K562 (cell line): ENCODE measurements around the gene DBP. TPM values are rescaled to one million over a fixed set of nuclear protein-coding genes. Genes with fewer than 3 reads are reported as not detected.

Experiments used
- ARHGAP35 ChIP-seq: fragments of 450-650 bp; IDR thresholded peaks from 2 replicates; pipeline ENCODE4 v1.6.1; 2018; ENCODE audit not compliant: partially characterized antibody
- CBX2 ChIP-seq: fragments of 200-600 bp; sonication (generic); IDR thresholded peaks from one replicate; pipeline ENCODE4 v1.6.1; 2012; ENCODE audit warnings: mild to moderate bottlenecking, low read length, inconsistent platforms; ENCODE audit not compliant: insufficient read depth, poor library complexity, severe bottlenecking
- CBX8 ChIP-seq: fragments of 200-600 bp; sonication (generic); IDR thresholded peaks from 2 replicates; pipeline ENCODE4 v1.6.1; 2012; ENCODE audit warnings: borderline replicate concordance, mixed run types, low read depth, mild to moderate bottlenecking, moderate library complexity, mixed read lengths, low read length, control low read depth, inconsistent platforms; ENCODE audit not compliant: poor library complexity, severe bottlenecking; ENCODE audit errors: extremely low read depth
- DDX20 ChIP-seq: fragments of 450-650 bp; IDR thresholded peaks from 2 replicates; pipeline ENCODE4 v1.6.1; 2016; ENCODE audit warnings: missing genetic modification characterization, low read depth, mild to moderate bottlenecking, missing compliant biosample characterization, moderate library complexity
- FOSL1 ChIP-seq: fragments of 200-800 bp; sonication (Bioruptor generic); conservative IDR thresholded peaks from 2 replicates; pipeline ENCODE4 v1.6.1; 2016; ENCODE audit warnings: missing genetic modification characterization, missing compliant biosample characterization
- FOXK1 ChIP-seq: sonication (generic); formaldehyde crosslinking; IDR thresholded peaks from 2 replicates; pipeline ENCODE4 v1.8.0; 2022; ENCODE audit warnings: missing genetic modification reagents, mild to moderate bottlenecking, borderline replicate concordance
- HMG20B ChIP-seq: fragments of 250-450 bp; sonication (Bioruptor Pico); IDR thresholded peaks from 2 replicates; pipeline ENCODE4 v1.5.0; 2021; ENCODE audit warnings: mild to moderate bottlenecking
- HNRNPLL ChIP-seq: fragments of 200-400 bp; formaldehyde crosslinking; IDR thresholded peaks from 2 replicates; pipeline ENCODE4 v1.6.1; 2017; ENCODE audit warnings: low read length, low read depth, mild to moderate bottlenecking; ENCODE audit not compliant: poor library complexity, severe bottlenecking
- MYBL2 ChIP-seq, 2 experiments: fragments of 450-650 bp in 1 of 2; sonication (generic) in 1 of 2; formaldehyde crosslinking in 1 of 2; IDR thresholded peaks; 2 replicates each; pipeline versions ENCODE4 v1.6.1 to v1.8.1; 2017 to 2022; ENCODE audit warnings: borderline replicate concordance in 1 of 2, inconsistent platforms in 1 of 2, low read depth in 1 of 2, mild to moderate bottlenecking in 1 of 2, missing genetic modification reagents in 1 of 2, moderate library complexity in 1 of 2
- NFE2L1 ChIP-seq: fragments of 450-650 bp; IDR thresholded peaks from 2 replicates; pipeline ENCODE4 v1.6.1; 2016; ENCODE audit warnings: missing genetic modification characterization, low read depth, mild to moderate bottlenecking, missing compliant biosample characterization, moderate library complexity, borderline replicate concordance
- RFX7 ChIP-seq: fragments of 250-450 bp; sonication (Bioruptor Pico); IDR thresholded peaks from 2 replicates; pipeline ENCODE4 v1.5.1; 2021; ENCODE audit warnings: mild to moderate bottlenecking
- SNIP1 ChIP-seq: fragments of 450-650 bp; IDR thresholded peaks from 2 replicates; pipeline ENCODE4 v1.7.1; 2017; ENCODE audit warnings: low read depth, mild to moderate bottlenecking
- SRSF7 ChIP-seq: fragments of 200-400 bp; formaldehyde crosslinking; optimal IDR thresholded peaks from 2 replicates; pipeline ENCODE3; 2017; ENCODE audit warnings: mild to moderate bottlenecking, low read depth, low read length
- XRCC5 ChIP-seq: fragments of 200-400 bp; formaldehyde crosslinking; IDR thresholded peaks from 2 replicates; pipeline ENCODE4 v1.6.1; 2017; ENCODE audit warnings: low read depth, mild to moderate bottlenecking, low read length
- ZNF324 ChIP-seq: fragments of 250-450 bp; sonication (Bioruptor Pico); IDR thresholded peaks from 2 replicates; pipeline ENCODE4 v1.4.0; 2020; ENCODE audit warnings: mild to moderate bottlenecking
- ZNF507 ChIP-seq: conservative IDR thresholded peaks from 2 replicates; pipeline ENCODE4 v1.6.1; 2017; ENCODE audit warnings: missing genetic modification characterization, missing compliant biosample characterization
- ZNF583 ChIP-seq: fragments of 250-450 bp; sonication (Bioruptor Pico); IDR thresholded peaks from 2 replicates; pipeline ENCODE4 v1.4.0; 2020
- polyA plus RNA-seq, 8 experiments: library from polyadenylated mRNA; depleted of rRNA in 4 of 8; stranded (reverse) in 5 of 8; unstranded in 3 of 8; fragments of >200 nt; fragmentation: Nextera tagmentation in 2 of 8; fragmentation: Illumina TruSeq in 1 of 8; extraction: Ambion mirVana in 2 of 8; extraction: Trizol in 1 of 8; gene quantifications; 2 replicates each; pipeline versions ENCODE4 v1.2.1 to v1.2.3, GENCODE V29; 2011 to 2014; ENCODE audit warnings: inconsistent platforms in 1 of 8, missing spikeins in 1 of 8
- total RNA-seq, 7 experiments: library from RNA; depleted of rRNA in 6 of 7; stranded (reverse); fragments of >200 nt in 6 of 7; fragmentation: Illumina TruSeq in 2 of 7; extraction: Trizol in 2 of 7; gene quantifications; 2 replicates each; pipeline versions ENCODE4 v1.2.1 to v1.2.3, GENCODE V29; 2011 to 2021; ENCODE audit warnings: low replicate concordance in 1 of 7
- TF ChIP-seq, protein P1 (sequence below): fragments of 450-650 bp; formaldehyde crosslinking; IDR thresholded peaks from 2 replicates; pipeline ENCODE4 v1.4.0; 2020; ENCODE audit warnings: mild to moderate bottlenecking
- TF ChIP-seq, protein P2 (sequence below), 2 experiments: IDR thresholded peaks; 2 replicates each; pipeline ENCODE4 v1.6.1; 2012; ENCODE audit warnings: improper control_type of control experiment in 2 of 2, low read depth in 2 of 2, low read length in 2 of 2, borderline replicate concordance in 1 of 2
- TF ChIP-seq, protein P3 (sequence below): fragments of 250-450 bp; sonication (Bioruptor Pico); IDR thresholded peaks from 2 replicates; pipeline ENCODE4 v1.8.0; 2022; ENCODE audit warnings: inconsistent platforms, mild to moderate bottlenecking, moderate library complexity, borderline replicate concordance
- TF ChIP-seq, protein P4 (sequence below): fragments of 450-650 bp; formaldehyde crosslinking; conservative IDR thresholded peaks from 2 replicates; pipeline ENCODE4 v1.4.0; 2022; ENCODE audit warnings: mild to moderate bottlenecking, missing genetic modification characterization

DBP gene
- total and polyA plus RNA-seq, 9 of the 15 experiments (the other 6 are each of a cell fraction or from before 2014, with no cell fraction given): 0.25 to 5.5 (median 1.8) TPM

DNA sequence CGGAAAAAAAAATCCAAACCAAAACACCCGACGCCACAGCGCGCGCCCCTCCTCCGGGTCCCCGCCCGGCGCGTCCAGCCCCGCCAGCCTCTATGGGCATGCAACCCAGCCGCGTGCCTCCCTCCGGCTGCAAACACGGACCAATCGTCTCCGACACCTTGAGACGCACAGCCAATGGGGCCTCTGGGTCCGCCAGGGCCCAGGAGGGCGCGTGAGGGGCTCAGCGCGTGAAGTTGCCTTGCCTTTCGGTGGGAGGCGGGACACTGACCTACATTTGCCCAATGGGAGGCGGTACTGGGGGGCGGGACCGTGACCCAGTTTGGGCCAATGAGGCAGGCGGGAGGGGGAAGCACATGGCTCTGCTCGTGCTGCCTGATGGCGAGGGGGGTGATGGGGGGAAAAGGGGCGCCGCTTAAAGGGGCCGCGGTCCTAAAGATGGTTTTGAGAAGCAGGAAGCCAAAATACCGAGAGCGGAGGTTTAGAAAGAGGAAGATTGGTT is 319 bp upstream of the DBP start (continued):
- TF ChIP-seq HNRNPLL (no peak), ARHGAP35 (no peak), FOXK1 (no peak), DDX20 (tag) (no peak), CBX2 (no peak), SRSF7 (no peak), NFE2L1 (tag) (no peak), ZNF583 (CRISPR knock-in tag) (no peak), HMG20B (CRISPR knock-in tag) (no peak), ZNF507 (tag) (no peak), SNIP1 (no peak), RFX7 (CRISPR knock-in tag) (no peak), FOSL1 (tag) (no peak), CBX8 (no peak), XRCC5 (no peak), ZNF324 (CRISPR knock-in tag) (no peak), MYBL2 (IDR thresholded peaks at IDR 0.05; ENCODE audit: low read depth) (no peak), MYBL2 (CRISPR knock-in tag; IDR thresholded peaks at IDR 0.05; ENCODE audit: borderline replicate concordance) (no peak)
- TF ChIP-seq, protein P1, sequence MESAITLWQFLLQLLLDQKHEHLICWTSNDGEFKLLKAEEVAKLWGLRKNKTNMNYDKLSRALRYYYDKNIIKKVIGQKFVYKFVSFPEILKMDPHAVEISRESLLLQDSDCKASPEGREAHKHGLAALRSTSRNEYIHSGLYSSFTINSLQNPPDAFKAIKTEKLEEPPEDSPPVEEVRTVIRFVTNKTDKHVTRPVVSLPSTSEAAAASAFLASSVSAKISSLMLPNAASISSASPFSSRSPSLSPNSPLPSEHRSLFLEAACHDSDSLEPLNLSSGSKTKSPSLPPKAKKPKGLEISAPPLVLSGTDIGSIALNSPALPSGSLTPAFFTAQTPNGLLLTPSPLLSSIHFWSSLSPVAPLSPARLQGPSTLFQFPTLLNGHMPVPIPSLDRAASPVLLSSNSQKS: no peak
- TF ChIP-seq, protein P2, sequence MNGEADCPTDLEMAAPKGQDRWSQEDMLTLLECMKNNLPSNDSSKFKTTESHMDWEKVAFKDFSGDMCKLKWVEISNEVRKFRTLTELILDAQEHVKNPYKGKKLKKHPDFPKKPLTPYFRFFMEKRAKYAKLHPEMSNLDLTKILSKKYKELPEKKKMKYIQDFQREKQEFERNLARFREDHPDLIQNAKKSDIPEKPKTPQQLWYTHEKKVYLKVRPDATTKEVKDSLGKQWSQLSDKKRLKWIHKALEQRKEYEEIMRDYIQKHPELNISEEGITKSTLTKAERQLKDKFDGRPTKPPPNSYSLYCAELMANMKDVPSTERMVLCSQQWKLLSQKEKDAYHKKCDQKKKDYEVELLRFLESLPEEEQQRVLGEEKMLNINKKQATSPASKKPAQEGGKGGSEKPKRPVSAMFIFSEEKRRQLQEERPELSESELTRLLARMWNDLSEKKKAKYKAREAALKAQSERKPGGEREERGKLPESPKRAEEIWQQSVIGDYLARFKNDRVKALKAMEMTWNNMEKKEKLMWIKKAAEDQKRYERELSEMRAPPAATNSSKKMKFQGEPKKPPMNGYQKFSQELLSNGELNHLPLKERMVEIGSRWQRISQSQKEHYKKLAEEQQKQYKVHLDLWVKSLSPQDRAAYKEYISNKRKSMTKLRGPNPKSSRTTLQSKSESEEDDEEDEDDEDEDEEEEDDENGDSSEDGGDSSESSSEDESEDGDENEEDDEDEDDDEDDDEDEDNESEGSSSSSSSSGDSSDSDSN (IDR thresholded peaks at IDR 0.05; ENCODE audit: borderline replicate concordance in 1 of 2, low read depth in 2 of 2, low read length in 2 of 2): no peak
- TF ChIP-seq, protein P3, sequence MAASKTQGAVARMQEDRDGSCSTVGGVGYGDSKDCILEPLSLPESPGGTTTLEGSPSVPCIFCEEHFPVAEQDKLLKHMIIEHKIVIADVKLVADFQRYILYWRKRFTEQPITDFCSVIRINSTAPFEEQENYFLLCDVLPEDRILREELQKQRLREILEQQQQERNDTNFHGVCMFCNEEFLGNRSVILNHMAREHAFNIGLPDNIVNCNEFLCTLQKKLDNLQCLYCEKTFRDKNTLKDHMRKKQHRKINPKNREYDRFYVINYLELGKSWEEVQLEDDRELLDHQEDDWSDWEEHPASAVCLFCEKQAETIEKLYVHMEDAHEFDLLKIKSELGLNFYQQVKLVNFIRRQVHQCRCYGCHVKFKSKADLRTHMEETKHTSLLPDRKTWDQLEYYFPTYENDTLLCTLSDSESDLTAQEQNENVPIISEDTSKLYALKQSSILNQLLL (CRISPR knock-in tag): no peak
- TF ChIP-seq, protein P4, sequence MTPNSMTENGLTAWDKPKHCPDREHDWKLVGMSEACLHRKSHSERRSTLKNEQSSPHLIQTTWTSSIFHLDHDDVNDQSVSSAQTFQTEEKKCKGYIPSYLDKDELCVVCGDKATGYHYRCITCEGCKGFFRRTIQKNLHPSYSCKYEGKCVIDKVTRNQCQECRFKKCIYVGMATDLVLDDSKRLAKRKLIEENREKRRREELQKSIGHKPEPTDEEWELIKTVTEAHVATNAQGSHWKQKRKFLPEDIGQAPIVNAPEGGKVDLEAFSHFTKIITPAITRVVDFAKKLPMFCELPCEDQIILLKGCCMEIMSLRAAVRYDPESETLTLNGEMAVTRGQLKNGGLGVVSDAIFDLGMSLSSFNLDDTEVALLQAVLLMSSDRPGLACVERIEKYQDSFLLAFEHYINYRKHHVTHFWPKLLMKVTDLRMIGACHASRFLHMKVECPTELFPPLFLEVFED: no peak
